ENCODE measurements around the gene COL6A1.

Gene COL6A1

GRCh38 chr21:45999581-46000181 lies 18.1 kb downstream of the COL6A1 start:
- DNase-seq (ENCODE audit: extremely low read depth, low read depth): no peak
- no peak overlapping the region for H3K4me3 ChIP-seq (replicated peaks; ENCODE audit: low read depth, low read length)
- no peak for TF ChIP-seq CTCF (IDR thresholded peaks at IDR 0.05; ENCODE audit: low read depth, low read length, missing control alignments)

GRCh38 chr21:46000182-46000730 lies 18.7 kb downstream of the COL6A1 start:
- no peak for DNase-seq (ENCODE audit: extremely low read depth, low read depth)
- TF ChIP-seq CTCF (IDR thresholded peaks at IDR 0.05; ENCODE audit: low read depth, low read length, missing control alignments): no peak
- H3K4me3 ChIP-seq (replicated peaks; ENCODE audit: low read depth, low read length): no peak overlapping the region

- no peak for TF ChIP-seq CTCF (IDR thresholded peaks at IDR 0.05; ENCODE audit: low read depth, low read length, missing control alignments)
- no peak for DNase-seq (ENCODE audit: extremely low read depth, low read depth)
- H3K4me3 ChIP-seq (replicated peaks; ENCODE audit: low read depth, low read length): no peak overlapping the region
These were observed 19.4 kb downstream of the COL6A1 start for GRCh38 chr21:46000731-46001641.

- no peak overlapping the region for H3K4me3 ChIP-seq (replicated peaks; ENCODE audit: low read depth, low read length)
- TF ChIP-seq CTCF (IDR thresholded peaks at IDR 0.05; ENCODE audit: low read depth, low read length, missing control alignments): no peak
- DNase-seq (ENCODE audit: extremely low read depth, low read depth): no peak
These were observed 20.5 kb downstream of the COL6A1 start for GRCh38 chr21:46001821-46002681.

GRCh38 chr21:46002841-46003574 lies 21.4 kb downstream of the COL6A1 start:
- no peak for DNase-seq (ENCODE audit: extremely low read depth, low read depth)
- H3K4me3 ChIP-seq (replicated peaks; ENCODE audit: low read depth, low read length): no peak overlapping the region
- TF ChIP-seq CTCF (IDR thresholded peaks at IDR 0.05; ENCODE audit: low read depth, low read length, missing control alignments): no peak

- no peak for DNase-seq (ENCODE audit: extremely low read depth, low read depth)
- H3K4me3 ChIP-seq (replicated peaks; ENCODE audit: low read depth, low read length): no peak overlapping the region
- TF ChIP-seq CTCF (IDR thresholded peaks at IDR 0.05; ENCODE audit: low read depth, low read length, missing control alignments): no peak
These were observed 22.0 kb downstream of the COL6A1 start for GRCh38 chr21:46003575-46004007.

All from HFF-Myc (cell line).